Uterus (tissue), 4 donors: ENCODE results near the gene RHEBL1. TPM values are rescaled to one million over a fixed set of nuclear protein-coding genes. Genes with fewer than 3 reads are reported as not detected.
A peak's percentile ranks its signal among the peaks of the same experiment; 100 is the strongest.

Source experiments
- DNase-seq, 2 donors: peaks; one replicate each; pipeline ENCODE4 v3.0.0-alpha.2; 2019 to 2020
- H3K27ac ChIP-seq, 2 donors: fragments of 200-600 bp; sonication (generic); 1 replicate in 1 of 2; 2 replicates in 1 of 2; pipeline ENCODE4 v1.5.1; 2016 to 2018
- H3K27me3 ChIP-seq, 2 donors: fragments of 200-600 bp; sonication (generic); one replicate each; pipeline ENCODE4 v1.5.1; 2018 to 2019; ENCODE audit warnings: control low read depth in 1 of 2
- H3K36me3 ChIP-seq, 2 donors: fragments of 200-600 bp; sonication (generic); one replicate each; pipeline ENCODE4 v1.5.1; 2019; ENCODE audit warnings: control low read depth in 1 of 2
- H3K4me1 ChIP-seq, 2 donors: fragments of 200-600 bp; sonication (generic); one replicate each; pipeline ENCODE4 v1.5.1; 2018 to 2019; ENCODE audit warnings: control low read depth in 1 of 2
- H3K4me3 ChIP-seq, 2 donors: fragments of 200-600 bp; sonication (generic); 1 replicate in 1 of 2; 2 replicates in 1 of 2; pipeline ENCODE4 v1.5.1; 2018 to 2019; ENCODE audit warnings: mild to moderate bottlenecking in 1 of 2
- H3K9me3 ChIP-seq, 2 donors: fragments of 200-600 bp; sonication (generic); one replicate each; pipeline ENCODE4 v1.5.1; 2019; ENCODE audit warnings: control low read depth in 1 of 2
- POLR2A ChIP-seq, 2 donors: fragments of 450-650 bp; IDR thresholded peaks; one replicate each; pipeline ENCODE4 v1.6.1; 2016; ENCODE audit warnings: antibody characterized with exemption in 2 of 2, mild to moderate bottlenecking in 1 of 2, moderate library complexity in 1 of 2
- intact Hi-C: fragments of 100-400 bp; cut with DNase I; formaldehyde crosslinking; loops from one replicate; pipeline ENCODE4 v1.15.1; 2023; ENCODE audit warnings: low total_unique reads
- total RNA-seq, 4 donors: library from RNA; depleted of rRNA in 3 of 4; stranded (reverse); fragments of >200 nt in 3 of 4; gene quantifications; one replicate each; pipeline versions ENCODE4 v1.1.0 to v1.2.4, GENCODE V29; 2014 to 2023
- TF ChIP-seq, protein P1 (sequence below), 4 experiments: fragments of 200-600 bp in 2 of 4; fragments of 450-650 bp in 2 of 4; sonication (generic) in 2 of 4; IDR thresholded peaks; one replicate each; pipeline ENCODE4 v1.5.1; 2016 to 2019; ENCODE audit warnings: antibody characterized with exemption in 4 of 4, mild to moderate bottlenecking in 2 of 4, moderate library complexity in 1 of 4
- donor health status: DM: yes; HTN: yes; CAD: no.

The RHEBL1 gene
- total RNA-seq, 4 donors from 2014 or later, result 0.37 TPM; not detected in 3

DNA sequence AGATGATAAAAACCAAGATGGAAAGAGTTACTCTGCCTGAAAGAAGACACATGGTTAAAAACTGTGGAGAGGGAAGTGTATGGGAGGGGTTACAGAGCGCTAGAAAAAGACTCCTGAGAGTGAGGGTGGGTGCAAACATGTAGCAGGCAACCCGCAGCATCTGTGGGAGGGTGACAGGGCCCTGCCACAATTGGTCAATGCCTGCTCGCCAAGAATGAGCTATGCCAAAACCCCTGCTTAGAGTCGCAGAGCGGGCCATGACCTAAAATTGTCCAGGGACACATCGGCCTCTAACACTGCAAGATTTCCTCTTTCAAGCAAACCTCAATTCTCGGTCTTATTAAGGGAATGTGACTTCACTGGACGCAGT, 51.9 kb downstream of the RHEBL1 start:
- Histone ChIP-seq H3K27me3 (no peaks in the 10 kb centered on the region), H3K9me3 (no peaks in the 10 kb centered on the region), H3K36me3 (no peaks in the 10 kb centered on the region), H3K27ac (peak overlapping the region; percentile 85 to 86), H3K4me1 (peaks cover 0 to 5% of the 10 kb centered on the region in 2 donors), H3K4me3 (peak overlapping the region; percentile 77 to 88)
- peak in 1 of 2 donors; percentile 19 for DNase-seq
- TF ChIP-seq POLR2A (IDR thresholded peaks at IDR 0.05), result no peak
- TF ChIP-seq, protein P1, sequence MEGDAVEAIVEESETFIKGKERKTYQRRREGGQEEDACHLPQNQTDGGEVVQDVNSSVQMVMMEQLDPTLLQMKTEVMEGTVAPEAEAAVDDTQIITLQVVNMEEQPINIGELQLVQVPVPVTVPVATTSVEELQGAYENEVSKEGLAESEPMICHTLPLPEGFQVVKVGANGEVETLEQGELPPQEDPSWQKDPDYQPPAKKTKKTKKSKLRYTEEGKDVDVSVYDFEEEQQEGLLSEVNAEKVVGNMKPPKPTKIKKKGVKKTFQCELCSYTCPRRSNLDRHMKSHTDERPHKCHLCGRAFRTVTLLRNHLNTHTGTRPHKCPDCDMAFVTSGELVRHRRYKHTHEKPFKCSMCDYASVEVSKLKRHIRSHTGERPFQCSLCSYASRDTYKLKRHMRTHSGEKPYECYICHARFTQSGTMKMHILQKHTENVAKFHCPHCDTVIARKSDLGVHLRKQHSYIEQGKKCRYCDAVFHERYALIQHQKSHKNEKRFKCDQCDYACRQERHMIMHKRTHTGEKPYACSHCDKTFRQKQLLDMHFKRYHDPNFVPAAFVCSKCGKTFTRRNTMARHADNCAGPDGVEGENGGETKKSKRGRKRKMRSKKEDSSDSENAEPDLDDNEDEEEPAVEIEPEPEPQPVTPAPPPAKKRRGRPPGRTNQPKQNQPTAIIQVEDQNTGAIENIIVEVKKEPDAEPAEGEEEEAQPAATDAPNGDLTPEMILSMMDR (IDR thresholded peaks at IDR 0.05), result no peak
- intact Hi-C loops, result no loop called here

DNA sequence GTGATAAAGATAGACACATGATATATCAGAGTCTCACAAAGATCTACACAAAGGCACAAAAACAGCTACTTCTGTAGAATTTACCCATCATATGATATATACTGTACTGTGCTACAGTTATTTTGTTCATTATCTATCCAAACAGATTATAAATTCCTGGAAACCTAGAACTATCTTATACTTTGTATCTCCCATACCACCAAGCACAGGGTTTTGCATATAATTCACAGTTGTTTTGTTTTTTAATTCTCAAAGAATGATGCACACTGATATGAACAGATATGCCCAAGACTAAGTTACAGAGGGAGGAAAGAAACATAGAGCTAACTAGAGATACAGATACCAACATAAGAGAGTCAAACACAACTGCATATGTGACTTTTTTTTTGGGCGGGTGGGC, 54.6 kb downstream of the RHEBL1 start:
- intact Hi-C loops, result no loop called here
- no peak for DNase-seq
- Histone ChIP-seq H3K27me3 (no peaks in the 10 kb centered on the region), H3K4me3 (no peak overlapping the region), H3K36me3 (no peaks in the 10 kb centered on the region), H3K9me3 (no peaks in the 10 kb centered on the region), H3K4me1 (peaks cover 0 to 5% of the 10 kb centered on the region in 2 donors), H3K27ac (no peak overlapping the region)
- no peak for TF ChIP-seq POLR2A (IDR thresholded peaks at IDR 0.05)
- TF ChIP-seq, protein P1 (IDR thresholded peaks at IDR 0.05), result no peak

Other genes starting within 250 kb of the RHEBL1 start
- gene DDX23, start 217.8 kb downstream of the RHEBL1 start, total RNA-seq, result 100 to 1,000 TPM in 1 of 4 donors, 10 to 100 TPM in 3; 43.8 to 238 (median 81.8) TPM
- 10 to 100 TPM in 1 of 4 donors, under 1 TPM in 1, not detected in 2; 0.88 to 22.1 TPM for gene RND1, start 204.1 kb downstream of the RHEBL1 start, total RNA-seq
- 10 to 100 TPM in 1 of 4 donors, 1 to 10 TPM in 3; 1.2 to 22.0 (median 5.5) TPM for gene FKBP11, start 144.5 kb downstream of the RHEBL1 start, total RNA-seq
- 100 to 1,000 TPM in 1 of 4 donors, 10 to 100 TPM in 2, 1 to 10 TPM in 1; 6.9 to 117 (median 29.7) TPM for gene ARF3, start 112.5 kb downstream of the RHEBL1 start, total RNA-seq
- gene WNT10B, start 98.2 kb downstream of the RHEBL1 start, total RNA-seq, result under 1 TPM in 1 of 4 donors, not detected in 3; 0.35 TPM
- not detected for gene WNT1, start 91.7 kb downstream of the RHEBL1 start, total RNA-seq
- under 1 TPM in 1 of 4 donors, not detected in 3; 0.18 TPM for gene DDN, start 70.6 kb downstream of the RHEBL1 start, total RNA-seq
- 10 to 100 TPM; 34.7 to 46.6 (median 39.6) TPM for gene PRKAG1, start 51.2 kb downstream of the RHEBL1 start, total RNA-seq
- gene KMT2D, start 9.2 kb downstream of the RHEBL1 start, total RNA-seq, result 100 to 1,000 TPM in 1 of 4 donors, 10 to 100 TPM in 3; 22.3 to 138 (median 38.2) TPM
- 1 to 10 TPM in 2 of 4 donors, under 1 TPM in 1, not detected in 1; 0.26 to 1.7 (median 1.5) TPM for gene DHH, start 24.8 kb upstream of the RHEBL1 start, total RNA-seq
- 100 to 1,000 TPM in 1 of 4 donors, 10 to 100 TPM in 3; 22.1 to 114 (median 43.2) TPM for gene LMBR1L, start 40.9 kb upstream of the RHEBL1 start, total RNA-seq
- gene TUBA1B, start 61.4 kb upstream of the RHEBL1 start, total RNA-seq, result 100 to 1,000 TPM; 374 to 912 (median 498) TPM
- 100 to 1,000 TPM; 241 to 900 (median 352) TPM for gene TUBA1A, start 119.1 kb upstream of the RHEBL1 start, total RNA-seq
- 10 to 100 TPM; 30.7 to 90.0 (median 74.6) TPM for gene TUBA1C, start 195.1 kb upstream of the RHEBL1 start, total RNA-seq
- gene PRPH, start 225.2 kb upstream of the RHEBL1 start, total RNA-seq, result 1 to 10 TPM in 2 of 4 donors, not detected in 2; 4.7 to 5.6 TPM